ENCODE results near the gene KPNA4.
"Not testable (repeated sequence)": the region's sequence is repeated elsewhere in the genome, so short reads cannot be mapped to it uniquely, and the experiment has no call there.

Gene KPNA4

GRCh38 chr3:160569894-160570652, 4.7 kb upstream of the KPNA4 start:
- no peak for DNase-seq (ENCODE audit: low read depth)

GRCh38 chr3:160568989-160569388, 3.6 kb upstream of the KPNA4 start:
- DNase-seq (ENCODE audit: low read depth): no peak

GRCh38 chr3:160567774-160568173, 2.4 kb upstream of the KPNA4 start:
- DNase-seq (ENCODE audit: low read depth): no peak

- no peak for DNase-seq (ENCODE audit: low read depth)
These were observed 1.1 kb upstream of the KPNA4 start for GRCh38 chr3:160566499-160566898.

- DNase-seq (ENCODE audit: low read depth): peak; percentile 42
These were observed 376 bp downstream of the KPNA4 start for GRCh38 chr3:160564949-160565441.

GRCh38 chr3:160564258-160564911, 986 bp downstream of the KPNA4 start:
- no peak for DNase-seq (ENCODE audit: low read depth)

GRCh38 chr3:160562952-160563351, 2.4 kb downstream of the KPNA4 start:
- DNase-seq (ENCODE audit: low read depth): no peak

GRCh38 chr3:160557571-160557970, 7.8 kb downstream of the KPNA4 start:
- no peak for DNase-seq (ENCODE audit: low read depth)

GRCh38 chr3:160556141-160556540, 9.2 kb downstream of the KPNA4 start:
- no peak for DNase-seq (ENCODE audit: low read depth)

- no peak for DNase-seq (ENCODE audit: low read depth)
These were observed 10.4 kb downstream of the KPNA4 start for GRCh38 chr3:160554980-160555379.

- no peak for DNase-seq (ENCODE audit: low read depth)
These were observed 11.5 kb downstream of the KPNA4 start for GRCh38 chr3:160553827-160554226.

- no peak for DNase-seq (ENCODE audit: low read depth)
These were observed 18.6 kb downstream of the KPNA4 start for GRCh38 chr3:160546727-160547126.

GRCh38 chr3:160545504-160545871, 19.9 kb downstream of the KPNA4 start:
- DNase-seq (ENCODE audit: low read depth): no peak

- DNase-seq (ENCODE audit: low read depth): no peak
These were observed 20.4 kb downstream of the KPNA4 start for GRCh38 chr3:160544844-160545503.

- no peak for DNase-seq (ENCODE audit: low read depth)
These were observed 24.8 kb downstream of the KPNA4 start for GRCh38 chr3:160540551-160540950.

GRCh38 chr3:160538895-160539294, 26.5 kb downstream of the KPNA4 start:
- no peak for DNase-seq (ENCODE audit: low read depth)

GRCh38 chr3:160537729-160538128, 27.6 kb downstream of the KPNA4 start:
- no peak for DNase-seq (ENCODE audit: low read depth)

- DNase-seq (ENCODE audit: low read depth): no peak
These were observed 33.0 kb downstream of the KPNA4 start for GRCh38 chr3:160532371-160532770.

- no peak for DNase-seq (ENCODE audit: low read depth)
These were observed 34.1 kb downstream of the KPNA4 start for GRCh38 chr3:160531311-160531710.

GRCh38 chr3:160516391-160516790, 49.0 kb downstream of the KPNA4 start:
- DNase-seq (ENCODE audit: low read depth): not testable (repeated sequence)

GRCh38 chr3:160501325-160501724, 64.0 kb downstream of the KPNA4 start:
- DNase-seq (ENCODE audit: low read depth): no peak

- no peak for DNase-seq (ENCODE audit: low read depth)
These were observed 67.2 kb downstream of the KPNA4 start for GRCh38 chr3:160498202-160498601.

GRCh38 chr3:160490166-160490565, 75.2 kb downstream of the KPNA4 start:
- DNase-seq (ENCODE audit: low read depth): no peak
